Neuronal stem cell (in vitro differentiated cells): Measurements from ENCODE around the gene PRR23E.

Experiments used
- DNase-seq: peaks from one replicate; pipeline ENCODE4 v3.0.0-alpha.2; 2013; ENCODE audit warnings: low spot score
- H2AFZ ChIP-seq: one replicate; pipeline ENCODE4 v1.6.1; 2013; ENCODE audit warnings: mild to moderate bottlenecking, low read length, inconsistent platforms
- H2AK5ac ChIP-seq: 2 replicates; pipeline ENCODE4 v1.6.1; 2013; ENCODE audit warnings: low read depth, mild to moderate bottlenecking, inconsistent platforms, low read length, moderate library complexity, mixed read lengths
- H2BK120ac ChIP-seq: 2 replicates; pipeline ENCODE4 v1.6.1; 2013; ENCODE audit warnings: low read depth, mild to moderate bottlenecking, inconsistent platforms, low read length, moderate library complexity, mixed read lengths
- H2BK12ac ChIP-seq: one replicate; pipeline ENCODE4 v1.6.1; 2013; ENCODE audit warnings: low read length, inconsistent platforms
- H2BK15ac ChIP-seq: 2 replicates; pipeline ENCODE4 v1.6.1; 2013; ENCODE audit warnings: mild to moderate bottlenecking, low read length, inconsistent platforms, mixed read lengths
- H2BK5ac ChIP-seq: one replicate; pipeline ENCODE4 v1.6.1; 2013; ENCODE audit warnings: inconsistent platforms, mild to moderate bottlenecking, low read length, moderate library complexity
- H3K14ac ChIP-seq: one replicate; pipeline ENCODE4 v1.6.1; 2013; ENCODE audit warnings: low read length, inconsistent platforms
- H3K18ac ChIP-seq: 2 replicates; pipeline ENCODE4 v1.6.1; 2013; ENCODE audit warnings: low read length, inconsistent platforms
- H3K23ac ChIP-seq: 2 replicates; pipeline ENCODE4 v1.6.1; 2013; ENCODE audit warnings: low read depth, mild to moderate bottlenecking, mixed read lengths, low read length, inconsistent platforms; ENCODE audit not compliant: poor library complexity
- H3K27ac ChIP-seq: replicated peaks from 3 replicates; pipeline ENCODE4 v1.5.1; 2013; ENCODE audit warnings: low read length, inconsistent platforms
- H3K27me3 ChIP-seq, 3 experiments: 2 replicates each; pipeline ENCODE4 v1.6.1; 2013; ENCODE audit warnings: low read length in 3 of 3, mild to moderate bottlenecking in 2 of 3, inconsistent platforms in 1 of 3, low read depth in 1 of 3, mixed read lengths in 1 of 3, moderate library complexity in 1 of 3; ENCODE audit not compliant: control insufficient read depth in 3 of 3, insufficient read depth in 3 of 3
- H3K36me3 ChIP-seq, 2 donors: replicated peaks in 1 of 2; 2 replicates each; pipeline ENCODE4 v1.6.1; 2013; ENCODE audit warnings: low read length in 2 of 2; ENCODE audit not compliant: control insufficient read depth in 2 of 2, insufficient read depth in 2 of 2
- H3K4ac ChIP-seq: 2 replicates; pipeline ENCODE4 v1.6.1; 2013; ENCODE audit warnings: inconsistent platforms, mild to moderate bottlenecking, low read length, moderate library complexity
- H3K4me1 ChIP-seq, 2 donors: 1 replicate in 1 of 2; 2 replicates in 1 of 2; pipeline ENCODE4 v1.6.1; 2013; ENCODE audit warnings: low read length in 2 of 2, low read depth in 1 of 2; ENCODE audit not compliant: control insufficient read depth in 2 of 2, insufficient read depth in 1 of 2
- H3K4me2 ChIP-seq: one replicate; pipeline ENCODE4 v1.6.1; 2013; ENCODE audit warnings: mild to moderate bottlenecking, low read length, inconsistent platforms; ENCODE audit not compliant: insufficient read depth, poor library complexity, severe bottlenecking
- H3K4me3 ChIP-seq, 2 donors: 2 replicates each; pipeline ENCODE4 v1.5.1; 2013; ENCODE audit warnings: low read length in 2 of 2, mild to moderate bottlenecking in 2 of 2, inconsistent platforms in 1 of 2, moderate library complexity in 1 of 2
- H3K79me1 ChIP-seq: one replicate; pipeline ENCODE4 v1.6.1; 2013; ENCODE audit warnings: low read depth, mild to moderate bottlenecking, inconsistent platforms, low read length, moderate library complexity
- H3K9ac ChIP-seq: one replicate; pipeline ENCODE4 v1.6.1; 2013; ENCODE audit warnings: mild to moderate bottlenecking, low read depth, low read length, inconsistent platforms; ENCODE audit not compliant: poor library complexity
- H3K9me3 ChIP-seq, 2 donors: replicated peaks in 1 of 2; 2 replicates each; pipeline versions ENCODE3 to v1.6.1; 2013; ENCODE audit warnings: low read length in 2 of 2, mild to moderate bottlenecking in 2 of 2, inconsistent platforms in 1 of 2, low read depth in 1 of 2, mixed read lengths in 1 of 2, moderate library complexity in 1 of 2; ENCODE audit not compliant: control insufficient read depth in 2 of 2, insufficient read depth in 1 of 2
- H4K8ac ChIP-seq: one replicate; pipeline ENCODE4 v1.6.1; 2013; ENCODE audit warnings: low read depth, mild to moderate bottlenecking, inconsistent platforms, low read length, moderate library complexity
- H4K91ac ChIP-seq: one replicate; pipeline ENCODE4 v1.6.1; 2013; ENCODE audit warnings: low read length, low read depth, mild to moderate bottlenecking, inconsistent platforms; ENCODE audit not compliant: poor library complexity
- WGBS, 2 donors: extraction: QIAGEN DNeasy Blood & Tissue Kit; methylation state at CpG; one replicate each; pipeline ENCODE4 v1.1.7; 2013; ENCODE audit warnings: missing lambda C conversion rate in 2 of 2, mixed read lengths in 1 of 2; ENCODE audit not compliant: insufficient read length in 2 of 2, insufficient replicate concordance in 1 of 2; ENCODE audit errors: extremely low coverage in 2 of 2; 5-methylcytosine and 5-hydroxymethylcytosine counted together

The PRR23E gene

DNA sequence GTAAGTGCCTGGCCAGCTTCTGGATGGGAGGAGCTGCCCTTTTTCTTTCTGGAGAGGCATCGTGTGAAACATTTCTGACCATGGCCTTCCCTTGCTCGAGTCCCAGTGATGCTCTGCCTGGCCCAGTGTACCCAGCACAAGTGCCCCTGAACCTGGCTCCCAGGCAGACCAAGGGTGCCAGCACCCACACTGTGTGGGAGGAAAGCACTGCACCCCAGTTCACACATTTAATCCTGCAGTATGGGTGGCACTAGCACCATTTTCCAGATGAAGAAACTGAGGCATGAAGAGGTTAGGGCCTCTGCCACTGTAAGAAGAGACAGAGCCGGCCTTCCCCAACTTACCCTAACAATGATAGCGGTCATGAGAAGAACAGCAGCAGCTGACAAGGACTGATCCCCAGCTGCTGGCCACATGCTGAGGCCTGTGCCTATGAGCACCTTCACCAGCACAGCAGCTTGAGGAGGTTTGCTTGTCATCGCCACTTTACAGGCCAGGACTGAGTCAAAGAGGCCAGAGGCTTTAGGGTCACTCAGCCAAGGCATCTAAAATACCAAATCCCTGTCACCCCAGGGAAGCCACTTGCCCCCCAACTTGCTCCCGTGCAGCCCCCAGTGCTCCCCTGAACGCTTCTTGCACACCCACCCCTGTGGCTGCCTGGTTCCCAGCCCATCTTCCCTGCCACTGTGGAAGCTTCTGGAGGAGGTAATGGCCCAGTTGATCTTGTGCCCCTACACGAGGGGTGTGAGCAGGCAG is 15.0 kb downstream of the PRR23E start:
- no peak overlapping the region for H2AFZ ChIP-seq
- H2BK15ac ChIP-seq: no peak overlapping the region
- no peak overlapping the region for H3K4me3 ChIP-seq
- peaks cover 0 to 7% of the 10 kb centered on the region in 2 donors for H3K4me1 ChIP-seq
- H3K9me3 ChIP-seq: no peaks in the 10 kb centered on the region
- no peak overlapping the region for H2BK120ac ChIP-seq
- H3K4me2 ChIP-seq: no peak overlapping the region
- H3K14ac ChIP-seq: no peak overlapping the region
- peaks cover 0 to 7% (median 0%) of the 10 kb centered on the region in 3 experiments for H3K27me3 ChIP-seq
- no peaks in the 10 kb centered on the region for H3K79me1 ChIP-seq
- H3K18ac ChIP-seq: peak overlapping the region; percentile 68
- H2BK5ac ChIP-seq: no peak overlapping the region
- H3K23ac ChIP-seq: peak overlapping the region; percentile 26
- WGBS, 2 donors: no CpG with 5 or more reads among the region's 8 CpGs
- DNase-seq: no peak
- no peak overlapping the region for H2BK12ac ChIP-seq
- H3K9ac ChIP-seq: peak overlapping the region; percentile 18
- H4K8ac ChIP-seq: no peak overlapping the region
- no peaks in the 10 kb centered on the region for H3K36me3 ChIP-seq
- H4K91ac ChIP-seq: no peak overlapping the region
- H2AK5ac ChIP-seq: no peak overlapping the region
- no peak overlapping the region for H3K27ac ChIP-seq
- no peak overlapping the region for H3K4ac ChIP-seq

DNA sequence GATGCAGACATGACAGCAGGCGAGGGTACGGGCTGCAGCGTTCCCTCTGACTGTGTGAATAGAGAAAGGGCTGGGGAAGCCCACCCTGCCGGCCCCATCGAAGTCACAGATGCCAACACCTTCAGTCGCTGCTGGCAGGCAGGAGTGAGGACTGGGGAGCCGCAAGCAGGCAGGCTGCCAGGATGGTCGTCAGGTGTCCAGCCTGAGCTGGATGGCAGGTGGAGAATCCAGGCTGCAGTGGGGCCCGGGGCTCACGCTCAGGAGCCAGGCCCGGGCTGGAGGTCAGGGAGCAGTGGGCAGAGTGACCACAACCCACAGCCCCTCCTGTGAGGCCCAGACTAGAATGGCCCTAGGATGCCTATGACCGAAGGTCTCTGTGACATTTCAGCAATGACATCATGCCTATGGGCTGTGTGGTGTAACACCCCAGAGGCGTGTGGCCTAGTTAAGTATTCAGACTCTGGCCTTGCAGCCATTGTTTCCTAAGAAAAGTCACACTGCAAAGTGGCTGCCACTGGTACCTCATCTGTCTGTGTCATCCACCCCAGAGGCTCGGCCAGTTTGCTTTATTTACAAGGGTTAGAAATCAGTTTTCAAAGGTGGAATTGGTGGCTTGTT is 15.7 kb downstream of the PRR23E start:
- WGBS, 2 donors: no CpG with 5 or more reads among the region's 14 CpGs
- H2BK5ac ChIP-seq: no peak overlapping the region
- peak overlapping the region; percentile 26 for H3K23ac ChIP-seq
- no peaks in the 10 kb centered on the region for H3K36me3 ChIP-seq
- no peak overlapping the region for H3K14ac ChIP-seq
- peak overlapping the region; percentile 18 for H3K9ac ChIP-seq
- H3K18ac ChIP-seq: peak overlapping the region; percentile 68
- no peak overlapping the region for H2AFZ ChIP-seq
- no peak overlapping the region for H3K4ac ChIP-seq
- H3K27me3 ChIP-seq: peaks cover 0 to 7% (median 0%) of the 10 kb centered on the region in 3 experiments
- no peaks in the 10 kb centered on the region for H3K79me1 ChIP-seq
- H3K4me2 ChIP-seq: no peak overlapping the region
- no peak for DNase-seq
- no peak overlapping the region for H2BK12ac ChIP-seq
- H2BK15ac ChIP-seq: peak overlapping the region; percentile 64
- no peak overlapping the region for H2BK120ac ChIP-seq
- no peak overlapping the region for H3K4me3 ChIP-seq
- peaks cover 0 to 7% of the 10 kb centered on the region in 2 donors for H3K4me1 ChIP-seq
- no peak overlapping the region for H4K91ac ChIP-seq
- no peak overlapping the region for H2AK5ac ChIP-seq
- no peaks in the 10 kb centered on the region for H3K9me3 ChIP-seq
- H4K8ac ChIP-seq: no peak overlapping the region
- no peak overlapping the region for H3K27ac ChIP-seq

DNA sequence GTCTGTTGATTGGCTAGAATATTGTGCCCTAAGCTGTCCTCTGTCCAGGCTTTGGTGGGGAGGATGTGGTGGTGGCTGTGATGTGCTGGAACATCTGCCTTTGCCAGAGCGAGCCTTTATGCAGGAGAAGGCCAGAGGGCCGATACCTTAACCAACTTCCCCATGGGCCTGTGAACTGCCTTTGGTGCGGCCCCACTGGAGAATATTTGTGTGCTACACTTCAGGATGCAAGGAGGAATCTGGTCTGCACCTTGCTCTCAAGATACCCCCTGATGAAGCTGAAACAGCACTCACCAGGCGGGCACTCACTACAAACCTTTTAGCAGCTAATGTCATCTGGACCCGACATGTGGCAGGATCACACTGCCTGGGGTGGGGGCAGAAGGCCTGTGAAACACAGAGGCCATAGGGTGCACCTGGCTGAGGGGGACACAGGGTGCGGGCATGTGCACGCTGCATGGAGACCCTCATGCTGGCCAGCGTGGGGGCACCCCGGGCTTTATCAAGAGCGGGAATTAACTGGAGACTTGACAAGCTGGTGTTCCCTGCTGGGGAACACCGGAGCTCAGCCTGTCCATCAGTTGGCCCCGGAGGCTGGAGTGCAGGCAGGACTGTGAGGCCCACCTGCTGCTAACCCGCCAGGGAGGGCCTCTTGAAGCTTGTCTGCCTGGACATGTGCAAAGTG is 16.4 kb downstream of the PRR23E start:
- Histone ChIP-seq H3K9ac (peak overlapping the region; percentile 44), H2BK120ac (peak overlapping the region; percentile 3), H2AFZ (no peak overlapping the region), H2BK15ac (no peak overlapping the region), H3K4me3 (no peak overlapping the region), H2AK5ac (peak overlapping the region; percentile 33), H3K23ac (no peak overlapping the region), H3K27me3 (peaks cover 0 to 7% (median 0%) of the 10 kb centered on the region in 3 experiments), H3K4ac (no peak overlapping the region), H3K14ac (peak overlapping the region; percentile 39), H2BK12ac (peak overlapping the region; percentile 7), H3K4me1 (peaks cover 0 to 7% of the 10 kb centered on the region in 2 donors), H4K91ac (no peak overlapping the region), H3K27ac (no peak overlapping the region), H3K36me3 (no peaks in the 10 kb centered on the region), H3K4me2 (no peak overlapping the region), H2BK5ac (no peak overlapping the region), H3K79me1 (no peaks in the 10 kb centered on the region), H4K8ac (no peak overlapping the region), H3K18ac (peak overlapping the region; percentile 66), H3K9me3 (no peaks in the 10 kb centered on the region)
- DNase-seq: no peak
- no CpG with 5 or more reads among the region's 13 CpGs for WGBS, 2 donors
